GM21528 (cell line): ENCODE results near the gene SEC16A.

Source experiments
- ATAC-seq: cut with Tn5 transposase; IDR thresholded peaks from one replicate; pipeline ENCODE4 v1.9.1; 2021; ENCODE audit warnings: mild to moderate bottlenecking, moderate library complexity; ENCODE audit not compliant: unreplicated experiment, low FRiP score

The SEC16A gene

GRCh38 chr9:136504512-136505348 lies 21.9 kb upstream of the SEC16A start:
- no peak for ATAC-seq

- no peak for ATAC-seq
Measured at GRCh38 chr9:136502940-136503550, 20.2 kb upstream of the SEC16A start.

DNA sequence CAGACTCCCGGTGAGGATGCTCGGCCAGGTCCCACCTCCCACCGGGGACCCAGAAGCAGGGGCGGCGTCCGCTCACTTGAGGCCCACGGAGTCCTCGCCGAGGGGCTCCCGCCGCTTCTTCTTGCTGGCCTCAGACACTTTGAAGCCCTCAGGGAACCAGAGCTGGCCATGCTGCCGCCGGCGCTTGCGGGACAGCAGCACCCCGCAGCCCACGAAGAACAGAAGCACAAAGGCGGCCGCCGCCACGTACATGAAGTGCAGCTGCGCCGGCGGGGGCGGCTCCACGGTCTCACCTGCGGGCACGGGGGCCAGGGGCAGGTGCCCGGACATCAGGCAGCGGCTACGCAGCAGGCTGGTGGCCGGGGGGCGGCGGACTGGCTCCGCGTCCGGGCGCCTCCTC lies 19.4 kb upstream of the SEC16A start:
- no peak for ATAC-seq

- ATAC-seq = no peak
Measured at GRCh38 chr9:136501686-136502085, 18.8 kb upstream of the SEC16A start.

- ATAC-seq = no peak
Measured at GRCh38 chr9:136499935-136500910, 17.4 kb upstream of the SEC16A start.

DNA sequence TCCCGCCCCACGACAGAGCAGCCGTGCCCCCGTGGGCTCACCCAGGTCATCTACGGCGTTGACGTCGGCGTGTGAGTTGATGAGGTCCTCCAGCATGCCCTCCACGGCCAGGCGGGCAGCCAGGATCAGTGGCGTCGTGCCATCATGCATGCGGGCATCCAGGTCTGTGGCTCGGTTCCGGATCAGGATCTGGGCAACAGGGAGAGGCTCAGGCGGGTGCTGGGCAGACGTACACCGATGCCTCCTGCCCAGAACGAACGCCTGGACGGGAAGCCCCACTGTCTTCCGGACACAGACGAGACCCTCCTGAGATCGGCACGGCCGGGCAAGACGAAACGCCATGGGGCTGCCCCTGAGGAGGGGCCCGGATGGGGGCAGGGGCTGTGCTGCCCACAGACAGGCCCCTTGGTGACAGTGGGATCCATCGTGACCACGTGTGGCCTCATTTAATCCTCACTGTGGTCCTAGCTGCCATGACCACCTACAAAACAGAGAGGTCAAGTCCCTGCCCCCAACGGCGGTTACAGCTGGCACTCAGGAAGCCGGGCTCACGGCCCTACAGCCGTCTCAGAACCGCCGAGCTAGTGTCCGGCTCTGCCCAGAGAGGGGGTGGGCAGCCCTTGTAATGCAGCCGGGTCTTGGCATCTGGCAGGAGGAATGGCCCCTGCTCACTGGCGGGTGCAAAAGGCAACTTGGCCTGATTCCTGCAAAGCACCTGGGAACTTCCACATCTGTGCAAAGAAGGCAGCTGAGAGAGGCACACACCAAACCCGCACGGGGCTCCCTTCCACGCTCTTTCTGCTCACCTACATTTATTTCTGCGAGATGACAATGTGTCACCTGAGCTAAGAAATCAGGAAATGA lies 16.5 kb upstream of the SEC16A start:
- ATAC-seq = no peak

DNA sequence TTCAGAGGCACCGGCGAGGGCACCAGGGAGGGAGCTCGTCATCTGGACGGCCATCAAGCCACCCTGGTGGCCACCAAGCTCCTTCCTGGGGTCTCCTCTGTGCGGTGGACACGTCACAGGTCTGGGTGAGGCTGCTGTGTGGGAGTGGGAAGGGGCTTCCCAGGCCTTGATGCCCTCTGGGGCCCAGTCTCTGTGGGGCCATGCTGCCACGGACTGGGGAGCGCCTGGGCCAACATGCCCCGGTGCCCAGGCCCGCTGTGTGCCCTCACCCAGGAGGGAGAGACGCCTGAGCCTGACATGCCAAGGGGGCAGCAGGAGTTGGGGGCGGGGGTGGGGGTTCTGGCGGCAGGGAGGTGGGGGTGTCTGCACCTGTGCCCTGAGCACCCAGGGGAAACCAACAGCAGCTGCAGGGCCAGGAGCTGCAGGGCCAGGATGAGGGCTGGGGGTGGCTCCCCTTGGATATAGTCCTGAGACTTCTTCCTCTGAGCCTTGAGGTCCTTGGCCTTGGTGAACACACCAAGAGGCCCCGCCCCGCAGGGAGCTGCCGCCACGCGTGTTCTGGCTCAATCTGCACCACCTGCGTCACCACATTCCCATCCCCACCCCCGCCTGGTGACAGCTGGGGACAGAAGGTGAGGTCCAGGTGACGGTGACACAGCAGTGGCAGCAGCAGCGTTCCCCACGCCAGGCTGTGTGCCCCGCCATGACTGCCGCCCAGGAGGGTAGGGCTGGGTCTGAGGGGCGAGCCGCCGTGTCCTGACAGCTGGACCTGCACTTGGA lies 15.3 kb upstream of the SEC16A start:
- ATAC-seq = no peak

DNA sequence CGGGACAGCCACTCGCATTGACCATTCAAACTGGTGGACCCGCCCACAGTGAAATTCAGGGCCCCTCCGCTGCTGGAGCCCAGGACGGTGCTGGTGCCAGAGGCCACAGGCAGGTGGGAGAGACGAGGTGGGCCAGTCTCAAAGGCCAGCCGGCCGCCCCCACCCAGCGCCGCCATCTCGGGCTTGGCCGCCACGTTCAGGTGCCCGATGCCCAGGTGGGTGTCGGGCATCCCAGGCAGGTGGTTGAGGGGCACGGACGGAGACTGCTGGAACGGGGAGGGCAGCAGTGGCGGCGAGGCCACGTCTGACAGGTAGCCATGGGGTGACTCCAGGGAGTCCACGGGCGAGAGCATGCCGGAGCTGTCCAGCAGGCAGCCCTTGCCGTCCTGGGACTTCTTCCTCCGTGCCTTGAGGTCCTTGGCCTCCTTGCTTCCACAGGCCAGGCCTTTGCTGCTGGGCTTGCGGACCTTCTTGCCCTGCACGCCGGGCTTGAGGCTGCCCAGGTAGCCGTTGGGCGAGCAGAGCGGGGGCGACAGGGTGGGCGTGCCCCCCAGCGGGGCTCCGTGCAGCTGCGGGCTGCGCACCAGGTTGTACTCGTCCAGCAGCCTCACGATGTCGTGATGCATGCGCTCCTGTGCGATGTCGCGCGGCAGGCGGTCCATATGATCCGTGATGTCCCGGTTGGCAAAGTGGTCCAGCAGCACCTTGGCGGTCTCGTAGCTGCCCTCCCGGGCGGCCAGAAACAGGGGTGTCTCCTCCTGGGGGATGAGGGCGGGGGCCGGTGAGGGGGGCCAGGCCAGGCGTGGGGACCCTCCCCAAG lies 14.2 kb upstream of the SEC16A start:
- no peak for ATAC-seq

DNA sequence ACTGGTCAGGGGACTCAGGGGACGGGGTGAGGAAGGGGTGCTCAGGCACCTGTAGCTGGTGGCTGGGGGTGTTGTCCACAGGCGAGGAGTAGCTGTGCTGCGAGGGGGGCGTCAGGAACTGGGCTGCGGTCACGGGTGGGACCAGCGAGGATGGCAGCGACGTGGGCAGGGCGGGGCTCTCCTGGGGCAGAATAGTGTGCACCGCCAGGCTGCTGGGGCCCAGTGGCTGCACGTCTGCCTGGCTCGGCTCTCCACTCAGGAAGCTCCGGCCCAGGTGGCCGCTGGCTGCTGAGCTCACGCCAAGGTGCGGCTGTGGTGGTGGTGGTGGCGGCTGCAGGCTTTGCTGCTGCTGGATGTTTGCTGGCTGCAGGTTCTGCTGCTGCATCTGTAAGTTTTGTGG lies 13.3 kb upstream of the SEC16A start:
- ATAC-seq = no peak

DNA sequence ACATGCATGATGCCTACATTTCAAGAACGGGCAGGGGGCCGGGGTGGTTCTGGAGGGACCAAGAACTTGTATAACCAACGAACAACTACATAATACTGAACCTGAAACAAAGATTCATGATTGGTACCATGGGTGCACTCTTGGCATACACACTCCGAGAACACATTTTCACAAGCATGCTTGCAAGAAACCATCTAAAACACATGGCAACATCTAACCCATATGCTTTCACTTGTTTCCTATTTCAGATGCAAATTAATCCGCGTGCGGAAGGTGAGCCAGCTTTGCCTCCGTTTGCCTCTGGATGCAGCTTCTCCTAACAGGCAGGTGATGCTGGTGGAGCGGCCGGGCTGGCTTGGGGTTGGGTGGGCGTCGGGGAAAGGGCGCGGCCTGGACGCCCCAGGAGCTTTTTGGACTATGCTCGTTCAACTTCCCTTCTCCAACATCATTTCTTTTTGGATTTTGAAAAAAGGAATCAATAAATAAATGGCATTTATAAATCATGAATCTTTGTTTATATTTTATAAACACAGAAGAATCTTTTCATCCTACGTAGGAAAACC lies 12.5 kb upstream of the SEC16A start:
- no peak for ATAC-seq

- ATAC-seq = no peak
Measured at GRCh38 chr9:136494531-136495215, 11.8 kb upstream of the SEC16A start.

DNA sequence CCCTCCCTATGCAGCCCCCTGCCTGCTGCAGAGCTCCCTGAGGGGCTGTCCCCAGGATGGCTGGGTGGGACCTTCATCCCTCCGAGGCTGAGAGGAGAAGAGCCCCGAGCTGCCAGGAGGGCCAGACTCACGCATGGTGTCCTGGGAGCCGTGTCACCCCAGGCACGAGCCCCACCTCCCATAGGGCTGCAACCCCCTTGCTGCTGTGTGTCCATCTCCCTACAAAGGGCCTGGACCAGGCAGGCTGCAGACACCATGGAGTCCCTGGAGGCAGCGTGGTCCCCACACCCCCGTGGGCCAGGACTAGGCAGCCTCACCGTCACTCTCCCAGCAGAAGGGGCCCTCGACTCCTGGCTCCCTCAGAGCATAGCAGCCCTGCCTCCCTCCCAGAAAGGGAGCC lies 11.2 kb upstream of the SEC16A start:
- ATAC-seq = no peak

DNA sequence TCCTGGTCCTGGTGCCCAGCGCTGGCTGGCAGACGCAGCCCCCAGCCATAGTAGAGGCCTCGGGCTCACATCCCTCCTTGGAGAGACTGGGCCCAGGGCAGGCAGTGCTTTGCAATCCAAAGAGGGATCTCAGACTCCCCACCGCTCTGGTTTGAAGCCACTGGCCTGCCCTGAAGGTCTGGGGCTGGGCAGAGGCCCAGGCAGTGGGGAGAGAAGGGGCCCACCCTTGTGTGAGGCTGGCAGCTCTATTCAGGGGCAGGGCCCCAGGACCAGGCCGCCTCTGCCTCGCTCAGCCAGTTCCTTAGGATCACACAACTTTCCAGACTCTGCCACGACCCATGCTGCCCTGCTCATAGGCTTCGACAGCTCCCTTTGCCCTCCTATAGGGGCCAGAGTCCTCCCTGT lies 10.7 kb upstream of the SEC16A start:
- no peak for ATAC-seq

DNA sequence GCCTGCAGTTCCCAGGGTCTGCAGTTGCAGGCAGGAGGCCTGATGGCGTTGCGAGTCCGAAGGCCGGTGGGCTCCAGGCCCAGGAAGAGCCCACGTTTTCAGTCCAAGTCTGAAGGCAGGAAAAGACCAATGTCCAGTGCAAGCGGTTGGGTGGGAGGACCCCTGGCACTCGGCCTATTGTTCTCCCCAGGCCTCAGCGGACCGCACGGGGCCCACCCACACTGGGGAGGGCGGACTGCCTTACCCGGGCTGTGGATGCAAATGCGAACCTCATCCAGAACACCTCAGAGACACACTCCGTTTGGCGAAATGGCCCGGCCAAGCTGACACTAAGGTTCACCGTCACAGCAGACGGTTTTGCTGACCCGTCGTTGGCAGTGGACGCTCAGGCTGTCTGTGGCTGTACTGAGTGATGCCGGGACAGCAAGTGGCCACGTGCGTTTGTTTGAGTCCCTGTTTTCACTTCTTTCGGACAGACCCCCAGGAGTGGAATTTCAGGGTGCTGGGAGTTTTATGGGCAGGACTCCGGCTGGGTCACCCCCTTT lies 10.2 kb upstream of the SEC16A start:
- no peak for ATAC-seq

GRCh38 chr9:136489731-136490130 lies 6.9 kb upstream of the SEC16A start:
- ATAC-seq = no peak

DNA sequence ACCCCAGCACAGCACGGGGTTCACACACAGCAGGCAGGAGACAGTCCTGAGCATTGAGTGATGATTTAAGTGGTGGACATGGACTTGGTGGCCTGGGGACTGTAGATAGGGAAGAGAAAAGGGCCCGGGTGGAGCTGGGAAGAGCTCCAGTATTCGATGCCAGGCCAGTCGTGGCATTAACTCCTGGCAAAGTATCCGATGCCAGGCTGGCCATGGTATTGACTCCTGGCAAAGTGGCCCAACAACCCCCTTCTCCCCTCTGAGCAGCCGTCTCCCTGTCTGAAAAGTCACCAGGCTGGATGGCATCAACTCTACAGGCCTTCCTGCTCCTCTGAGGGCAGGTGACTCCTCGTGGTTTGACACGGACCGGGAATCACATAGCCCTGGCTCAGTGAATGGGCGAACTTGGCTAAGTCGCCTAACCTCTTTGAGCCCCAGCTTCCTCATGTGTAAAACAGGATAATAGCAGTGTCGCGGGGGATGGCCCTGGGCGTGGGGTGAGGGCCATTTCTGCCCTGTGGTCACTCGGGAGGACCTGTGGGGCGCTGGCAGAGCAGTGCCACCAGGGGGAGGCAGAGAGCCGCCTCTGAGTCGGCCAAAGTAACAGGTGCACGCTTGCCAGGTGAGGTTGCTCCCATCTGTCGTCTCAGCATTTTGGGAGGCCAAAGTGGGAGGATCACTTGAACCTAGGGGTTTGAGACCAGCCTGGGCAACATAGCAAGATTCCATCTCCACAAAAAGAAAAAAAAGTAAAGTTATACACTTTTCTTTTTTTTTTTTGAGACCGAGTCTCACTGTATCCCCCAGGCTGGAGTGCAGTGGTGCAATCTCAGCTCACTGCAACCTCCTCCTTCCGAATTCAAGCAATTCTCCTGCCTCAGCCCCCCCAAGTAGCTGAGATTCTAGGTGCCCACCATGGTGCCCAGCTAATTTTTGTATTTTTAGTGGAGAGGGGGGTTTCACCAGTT lies 5.7 kb upstream of the SEC16A start:
- no peak for ATAC-seq
